Body of pancreas (tissue), 4 donors: ENCODE results near the gene PPP2R5C.

Experiments used
- POLR2A ChIP-seq, 3 donors: fragments of 450-650 bp; IDR thresholded peaks; one replicate each; pipeline ENCODE4 v1.6.1; 2016; ENCODE audit warnings: antibody characterized with exemption in 3 of 3, mild to moderate bottlenecking in 2 of 3
- TF ChIP-seq, protein P1 (sequence below), 7 experiments: fragments of 450-650 bp in 4 of 7; fragments of 200-600 bp in 3 of 7; sonication (generic) in 3 of 7; IDR thresholded peaks; one replicate each; pipeline ENCODE4 v1.5.1; 2016 to 2019; ENCODE audit warnings: antibody characterized with exemption in 7 of 7

DNA sequence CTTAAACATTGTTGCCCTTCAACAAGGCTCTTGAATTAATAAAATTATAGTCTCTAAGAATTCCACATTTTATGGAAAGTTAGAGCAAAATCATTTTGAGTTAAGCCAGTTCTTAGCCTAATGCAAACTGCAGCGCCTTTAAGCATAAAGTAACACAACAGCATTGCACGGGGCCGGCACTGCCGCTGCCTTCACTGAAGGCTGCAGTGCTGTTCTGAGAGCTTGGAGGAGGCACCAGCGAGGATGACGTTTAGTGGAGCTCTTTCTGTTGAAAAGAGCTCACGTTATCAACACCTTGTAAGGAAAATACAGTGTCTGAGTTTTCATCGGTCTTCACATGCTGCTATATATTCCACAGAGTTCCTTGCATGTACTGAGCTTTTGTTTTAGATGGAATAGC lies 164.6 kb downstream of the PPP2R5C start:
- TF ChIP-seq, protein P1, sequence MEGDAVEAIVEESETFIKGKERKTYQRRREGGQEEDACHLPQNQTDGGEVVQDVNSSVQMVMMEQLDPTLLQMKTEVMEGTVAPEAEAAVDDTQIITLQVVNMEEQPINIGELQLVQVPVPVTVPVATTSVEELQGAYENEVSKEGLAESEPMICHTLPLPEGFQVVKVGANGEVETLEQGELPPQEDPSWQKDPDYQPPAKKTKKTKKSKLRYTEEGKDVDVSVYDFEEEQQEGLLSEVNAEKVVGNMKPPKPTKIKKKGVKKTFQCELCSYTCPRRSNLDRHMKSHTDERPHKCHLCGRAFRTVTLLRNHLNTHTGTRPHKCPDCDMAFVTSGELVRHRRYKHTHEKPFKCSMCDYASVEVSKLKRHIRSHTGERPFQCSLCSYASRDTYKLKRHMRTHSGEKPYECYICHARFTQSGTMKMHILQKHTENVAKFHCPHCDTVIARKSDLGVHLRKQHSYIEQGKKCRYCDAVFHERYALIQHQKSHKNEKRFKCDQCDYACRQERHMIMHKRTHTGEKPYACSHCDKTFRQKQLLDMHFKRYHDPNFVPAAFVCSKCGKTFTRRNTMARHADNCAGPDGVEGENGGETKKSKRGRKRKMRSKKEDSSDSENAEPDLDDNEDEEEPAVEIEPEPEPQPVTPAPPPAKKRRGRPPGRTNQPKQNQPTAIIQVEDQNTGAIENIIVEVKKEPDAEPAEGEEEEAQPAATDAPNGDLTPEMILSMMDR (IDR thresholded peaks at IDR 0.05), result no peak
- TF ChIP-seq POLR2A (IDR thresholded peaks at IDR 0.05), result no peak
